Uterus (tissue), 2 donors: ENCODE results near the gene OLFML2A.

Source experiments
- POLR2A ChIP-seq, 2 donors: fragments of 450-650 bp; IDR thresholded peaks; one replicate each; pipeline ENCODE4 v1.6.1; 2016; ENCODE audit warnings: antibody characterized with exemption in 2 of 2, mild to moderate bottlenecking in 1 of 2, moderate library complexity in 1 of 2
- TF ChIP-seq, protein P1 (sequence below), 4 experiments: fragments of 200-600 bp in 2 of 4; fragments of 450-650 bp in 2 of 4; sonication (generic) in 2 of 4; IDR thresholded peaks; one replicate each; pipeline ENCODE4 v1.5.1; 2016 to 2019; ENCODE audit warnings: antibody characterized with exemption in 4 of 4, mild to moderate bottlenecking in 2 of 4, moderate library complexity in 1 of 4

DNA sequence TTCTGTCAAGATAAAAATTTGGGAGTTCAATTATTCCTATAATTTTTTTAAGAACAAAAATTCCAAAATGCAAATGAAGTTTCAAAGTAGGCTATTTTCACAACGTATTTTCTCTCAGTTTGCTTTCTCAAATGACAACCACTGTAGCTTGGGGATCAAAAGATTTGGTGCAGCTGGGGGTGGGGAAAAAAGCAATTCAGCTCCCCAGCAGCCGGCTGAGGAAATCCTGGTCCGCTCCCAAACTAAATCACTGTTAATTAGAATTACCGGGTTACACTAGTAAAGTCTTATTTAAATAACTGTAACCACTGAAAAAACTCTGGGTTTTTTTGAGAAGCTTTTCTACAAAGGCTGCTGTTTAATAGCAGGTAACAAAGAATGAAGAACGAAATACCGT is 11.5 kb upstream of the OLFML2A start:
- TF ChIP-seq, protein P1, sequence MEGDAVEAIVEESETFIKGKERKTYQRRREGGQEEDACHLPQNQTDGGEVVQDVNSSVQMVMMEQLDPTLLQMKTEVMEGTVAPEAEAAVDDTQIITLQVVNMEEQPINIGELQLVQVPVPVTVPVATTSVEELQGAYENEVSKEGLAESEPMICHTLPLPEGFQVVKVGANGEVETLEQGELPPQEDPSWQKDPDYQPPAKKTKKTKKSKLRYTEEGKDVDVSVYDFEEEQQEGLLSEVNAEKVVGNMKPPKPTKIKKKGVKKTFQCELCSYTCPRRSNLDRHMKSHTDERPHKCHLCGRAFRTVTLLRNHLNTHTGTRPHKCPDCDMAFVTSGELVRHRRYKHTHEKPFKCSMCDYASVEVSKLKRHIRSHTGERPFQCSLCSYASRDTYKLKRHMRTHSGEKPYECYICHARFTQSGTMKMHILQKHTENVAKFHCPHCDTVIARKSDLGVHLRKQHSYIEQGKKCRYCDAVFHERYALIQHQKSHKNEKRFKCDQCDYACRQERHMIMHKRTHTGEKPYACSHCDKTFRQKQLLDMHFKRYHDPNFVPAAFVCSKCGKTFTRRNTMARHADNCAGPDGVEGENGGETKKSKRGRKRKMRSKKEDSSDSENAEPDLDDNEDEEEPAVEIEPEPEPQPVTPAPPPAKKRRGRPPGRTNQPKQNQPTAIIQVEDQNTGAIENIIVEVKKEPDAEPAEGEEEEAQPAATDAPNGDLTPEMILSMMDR (IDR thresholded peaks at IDR 0.05) = no peak
- TF ChIP-seq POLR2A (IDR thresholded peaks at IDR 0.05) = no peak
